ENCODE data around the gene C8G.

- no peak for TF ChIP-seq POLR2A (IDR thresholded peaks at IDR 0.05; ENCODE audit: low read length)
- no peak for TF ChIP-seq GATA1 (IDR thresholded peaks at IDR 0.05; ENCODE audit: low read depth, low read length)
Observed at GRCh38 chr9:136899196-136899595, 45.8 kb upstream of the C8G start.

Measured in erythroblast (primary cell).